Measurements from ENCODE around the gene ABCB8.

Gene ABCB8

DNA sequence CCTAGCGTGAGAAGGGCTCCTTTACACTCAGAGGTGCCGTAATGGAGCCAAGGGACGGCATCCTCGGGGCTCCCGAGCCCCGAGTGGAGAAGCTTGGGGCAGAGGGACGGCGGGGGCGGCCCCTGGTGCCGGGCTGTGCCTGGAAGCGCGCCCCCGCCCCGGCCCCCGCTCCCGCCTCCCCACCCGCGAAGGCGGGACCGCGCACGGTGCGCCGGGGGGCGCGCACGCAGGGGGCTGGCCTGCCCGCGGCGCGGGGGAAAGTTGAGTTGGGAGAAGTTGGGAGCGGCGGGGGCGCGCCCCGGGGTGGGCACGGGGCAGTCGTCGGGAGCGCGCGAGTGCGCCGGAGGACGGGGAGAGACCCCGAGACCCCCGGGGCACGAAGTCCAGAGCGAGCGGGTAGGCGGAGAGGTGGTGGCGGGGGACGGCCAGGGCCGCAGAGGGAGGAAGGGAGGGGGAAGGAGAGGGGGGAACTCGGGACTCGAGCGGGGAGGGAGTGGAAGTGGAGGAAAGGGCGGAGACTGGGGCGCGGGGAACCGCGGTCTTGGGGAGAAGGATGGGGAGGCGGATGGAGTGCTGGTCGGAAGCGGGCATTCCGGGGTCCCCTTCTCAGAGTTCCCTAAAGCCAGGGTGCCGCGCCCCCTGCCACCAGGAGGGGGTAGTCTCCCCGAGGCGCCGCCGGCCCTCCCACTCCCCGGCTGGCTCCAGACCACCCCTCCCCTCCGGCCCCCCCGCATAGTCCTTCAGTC is 31.3 kb downstream of the ABCB8 start, which contains the start of gene SLC4A2:
Gene SLC4A2, plus strand, starts transcription at position 223 of the 746 bp plus-strand sequence. CDS start 2,399 bp downstream, outside the sequence.
- peak; percentile 63 for DNase-seq

DNA sequence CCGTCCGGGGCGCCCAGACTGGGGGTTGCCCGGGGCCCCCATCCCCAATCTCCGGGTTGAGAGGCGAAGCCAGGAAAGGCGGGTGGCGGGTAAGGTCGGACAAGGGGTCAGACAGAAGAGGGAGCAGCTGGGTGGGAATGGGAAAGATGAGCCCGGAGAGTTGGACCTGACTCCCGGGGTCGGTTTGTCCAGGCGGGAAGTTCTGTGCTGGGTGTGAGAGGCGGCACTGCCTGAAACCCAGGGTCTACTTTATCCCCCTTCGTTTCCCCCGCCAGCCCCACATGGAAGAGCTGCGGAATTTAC is 31.8 kb downstream of the ABCB8 start:
- no peak for DNase-seq

DNA sequence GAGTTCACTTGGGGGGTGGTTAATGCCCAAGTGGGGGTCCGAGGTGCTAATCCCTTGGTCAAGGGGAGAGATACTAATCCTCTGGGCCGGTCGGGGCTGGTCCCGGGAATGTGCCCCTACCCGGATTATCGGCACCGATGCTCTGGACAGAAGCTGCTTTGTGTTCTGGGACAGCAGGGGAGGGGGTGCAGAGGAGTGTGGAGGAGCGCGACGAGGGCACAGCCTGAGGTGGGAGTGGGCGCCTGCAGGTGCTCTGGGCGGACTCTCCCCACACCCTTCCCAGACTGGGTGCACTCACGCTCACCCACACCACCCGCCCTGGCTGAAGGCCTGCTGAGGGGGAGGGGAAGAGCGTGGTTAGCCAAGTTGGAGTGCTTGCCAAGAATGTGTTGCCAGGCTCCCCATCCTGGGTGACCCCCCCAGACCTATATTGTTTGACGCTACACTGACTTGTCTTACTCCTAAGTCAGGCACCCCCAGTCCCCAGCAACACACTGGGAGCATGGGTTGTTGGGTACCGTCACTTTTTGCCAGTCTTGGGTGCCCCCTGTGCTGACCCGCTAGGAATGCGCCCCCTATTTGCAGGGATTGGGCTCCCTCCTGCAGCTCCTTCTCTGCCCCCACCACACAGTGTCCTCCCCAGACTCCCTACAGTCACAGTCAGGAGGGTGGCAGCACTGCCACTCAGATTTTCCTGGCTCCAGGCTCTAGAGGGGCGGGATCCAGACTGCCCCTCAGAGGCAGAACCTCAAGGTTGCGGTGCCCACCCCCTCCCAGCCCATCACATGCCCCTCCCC is 32.4 kb downstream of the ABCB8 start:
- DNase-seq = peak; percentile 13

DNA sequence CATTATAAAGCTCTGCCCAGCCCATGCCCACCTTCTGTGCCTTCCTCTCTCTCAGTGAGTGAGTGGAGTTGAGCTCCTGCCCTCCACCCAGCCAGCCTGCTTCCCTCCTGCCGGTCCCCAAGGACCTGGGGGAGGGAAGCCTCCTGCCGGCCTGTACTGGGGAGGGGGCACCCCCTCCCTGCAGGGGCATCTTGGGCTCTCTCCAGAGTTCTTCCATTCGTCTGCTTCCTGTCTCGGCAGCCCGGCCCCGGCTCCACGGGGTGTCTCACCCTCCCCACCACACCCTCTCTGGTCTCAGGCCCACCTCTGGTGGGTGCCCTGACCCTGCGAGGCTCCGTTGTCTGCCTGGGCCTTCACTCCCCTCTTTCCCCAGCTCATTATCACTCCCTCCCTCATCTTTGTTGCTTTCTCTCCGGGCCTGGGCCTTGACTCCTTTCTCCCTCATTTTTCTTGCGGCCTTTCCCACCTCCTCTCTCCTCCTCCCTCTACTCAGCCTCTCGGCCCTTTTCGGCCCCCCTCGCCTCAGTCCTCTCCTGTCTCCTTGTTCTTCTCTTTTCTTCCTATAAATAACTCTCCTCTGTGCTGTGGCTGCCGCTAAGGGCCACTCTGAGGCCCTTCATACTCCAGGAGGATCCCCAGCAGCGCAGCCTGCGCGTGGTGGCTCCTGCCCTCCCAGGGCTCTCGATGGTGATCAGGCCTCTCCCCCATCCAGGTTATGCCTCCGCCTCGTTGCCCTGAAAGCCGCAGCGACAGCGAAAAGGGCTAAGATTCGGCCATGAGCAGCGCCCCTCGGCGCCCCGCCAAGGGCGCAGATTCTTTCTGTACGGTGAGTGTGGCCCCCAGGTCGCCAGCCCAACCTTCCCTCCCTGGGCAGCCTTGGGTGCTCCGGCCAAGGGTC is 33.2 kb downstream of the ABCB8 start:
- DNase-seq = no peak

DNA sequence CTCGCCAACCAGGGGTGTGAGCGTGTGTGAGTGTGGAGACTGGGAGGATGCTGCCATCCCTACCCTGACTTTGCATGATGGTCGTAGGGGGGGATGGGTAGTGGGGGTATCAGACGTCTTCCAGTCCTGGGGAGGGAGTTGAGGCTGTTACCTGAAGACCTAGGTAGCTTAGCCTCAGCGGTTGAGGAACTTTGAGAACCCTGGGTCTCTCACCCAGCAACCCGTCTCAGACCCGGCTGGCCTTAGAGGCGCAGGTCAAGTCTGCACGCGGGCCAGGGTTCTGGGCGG is 33.8 kb downstream of the ABCB8 start:
- no peak for DNase-seq

DNA sequence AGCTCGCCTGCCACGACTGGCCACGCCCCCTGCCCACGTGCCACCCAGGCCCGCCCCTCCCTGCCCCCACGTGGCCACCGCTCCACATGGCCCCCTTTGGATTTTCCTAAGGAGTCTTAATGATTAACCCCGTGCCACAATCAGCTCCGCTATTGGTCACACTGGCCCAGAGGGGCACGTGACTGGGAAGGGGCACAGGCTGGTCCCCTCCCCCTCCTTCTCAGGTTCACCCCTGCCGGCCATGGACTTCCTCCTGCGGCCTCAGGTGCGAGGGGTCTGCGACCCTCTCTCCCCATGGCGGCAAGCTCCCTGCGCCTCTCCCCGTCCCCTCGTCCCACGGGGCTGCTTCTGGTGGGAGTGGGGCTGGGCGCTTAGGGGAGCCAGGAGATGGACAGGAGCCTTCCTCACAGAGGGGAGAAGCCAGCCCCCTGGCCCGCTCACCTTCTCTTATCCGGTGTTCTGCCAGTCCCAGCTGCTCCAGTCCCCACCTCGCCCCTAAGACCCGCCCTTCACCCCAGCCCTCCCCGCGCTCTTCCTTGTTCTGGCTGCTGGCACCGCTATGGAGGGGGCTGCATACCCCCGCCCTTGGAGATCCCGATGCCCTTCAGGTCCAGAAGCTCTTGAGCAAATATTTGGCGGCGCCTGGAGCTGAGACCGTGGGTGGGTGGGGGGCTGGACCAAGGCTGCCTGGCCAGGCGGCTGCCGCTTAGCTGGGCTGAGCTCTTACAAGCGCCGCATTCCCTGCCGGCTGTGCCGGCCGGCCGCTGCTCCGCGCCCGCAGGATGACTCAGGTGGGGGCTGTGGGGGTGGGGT is 34.4 kb downstream of the ABCB8 start:
- no peak for DNase-seq

DNA sequence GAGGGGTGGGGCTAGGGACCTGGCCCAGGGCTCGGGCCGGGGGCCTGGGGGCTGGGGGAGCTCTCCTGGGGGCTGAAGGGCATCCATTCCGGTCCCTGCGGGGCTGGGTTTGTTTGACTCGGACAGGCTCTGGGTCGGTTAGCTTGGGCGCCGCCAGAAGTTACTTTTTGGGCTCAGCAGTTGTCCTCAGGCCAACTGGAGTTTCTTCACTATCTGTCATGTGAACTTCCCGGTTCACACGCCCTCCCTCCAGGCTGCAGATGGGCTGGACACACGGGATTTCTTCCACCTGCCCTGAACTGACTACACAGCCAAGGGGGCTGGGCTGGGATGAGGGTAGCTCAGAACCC is 34.9 kb downstream of the ABCB8 start:
- DNase-seq = no peak

DNA sequence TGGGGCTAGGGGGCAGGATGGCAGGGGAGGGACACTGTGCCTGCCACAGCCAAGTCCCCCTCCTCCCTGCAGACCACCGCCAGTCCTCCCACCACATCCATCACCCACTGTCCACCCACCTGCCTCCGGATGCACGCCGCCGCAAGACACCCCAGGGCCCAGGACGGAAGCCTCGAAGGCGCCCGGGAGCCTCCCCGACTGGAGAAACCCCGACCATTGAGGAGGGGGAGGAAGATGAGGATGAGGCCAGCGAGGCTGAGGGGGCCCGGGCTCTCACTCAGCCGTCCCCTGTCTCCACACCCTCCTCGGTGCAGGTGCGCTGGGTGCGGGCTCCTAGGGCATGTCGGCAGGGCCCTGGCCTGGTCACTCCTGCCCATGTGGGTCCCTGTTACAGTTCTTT is 36.2 kb downstream of the ABCB8 start:
- DNase-seq = no peak

DNA sequence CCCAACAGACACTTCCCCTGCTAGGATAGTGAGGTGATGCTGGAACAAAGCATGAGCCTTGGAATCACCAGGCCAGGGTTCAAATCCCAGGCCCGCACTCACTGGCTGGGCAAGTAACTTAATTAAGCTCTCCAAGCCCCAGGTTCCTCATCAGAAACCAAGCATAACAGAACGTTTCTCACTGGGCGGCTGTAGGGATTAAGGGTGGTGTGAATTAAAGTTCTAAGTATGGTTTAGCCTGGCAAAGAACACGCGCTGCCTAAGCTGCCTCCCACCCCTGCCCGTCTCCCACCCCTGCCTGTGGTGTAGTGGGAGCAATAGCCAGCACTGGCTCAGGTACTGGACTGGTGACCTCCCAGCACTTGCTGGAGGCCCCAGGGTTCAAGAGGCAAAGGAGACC is 36.7 kb downstream of the ABCB8 start:
- DNase-seq = no peak

DNA sequence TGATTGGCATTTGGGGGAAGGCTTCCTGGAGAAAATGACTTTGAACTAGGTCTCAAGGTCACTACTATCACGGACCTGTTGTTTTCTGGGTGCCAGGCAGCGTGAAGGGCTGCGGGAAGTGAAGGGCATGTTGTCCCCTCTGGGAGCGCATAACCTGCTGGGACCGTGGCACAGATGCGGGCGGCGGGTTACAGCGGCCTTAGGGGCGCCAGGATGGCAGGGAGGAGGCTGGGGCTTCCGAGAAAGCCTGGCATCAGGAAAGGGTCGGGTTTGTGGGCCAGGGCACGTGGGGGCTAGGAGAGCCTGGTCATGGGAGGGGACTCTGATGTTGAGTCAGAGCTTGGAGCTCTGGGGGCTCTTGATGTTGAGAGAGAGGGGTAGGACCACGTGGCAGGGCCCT is 37.3 kb downstream of the ABCB8 start:
- no peak for DNase-seq

DNA sequence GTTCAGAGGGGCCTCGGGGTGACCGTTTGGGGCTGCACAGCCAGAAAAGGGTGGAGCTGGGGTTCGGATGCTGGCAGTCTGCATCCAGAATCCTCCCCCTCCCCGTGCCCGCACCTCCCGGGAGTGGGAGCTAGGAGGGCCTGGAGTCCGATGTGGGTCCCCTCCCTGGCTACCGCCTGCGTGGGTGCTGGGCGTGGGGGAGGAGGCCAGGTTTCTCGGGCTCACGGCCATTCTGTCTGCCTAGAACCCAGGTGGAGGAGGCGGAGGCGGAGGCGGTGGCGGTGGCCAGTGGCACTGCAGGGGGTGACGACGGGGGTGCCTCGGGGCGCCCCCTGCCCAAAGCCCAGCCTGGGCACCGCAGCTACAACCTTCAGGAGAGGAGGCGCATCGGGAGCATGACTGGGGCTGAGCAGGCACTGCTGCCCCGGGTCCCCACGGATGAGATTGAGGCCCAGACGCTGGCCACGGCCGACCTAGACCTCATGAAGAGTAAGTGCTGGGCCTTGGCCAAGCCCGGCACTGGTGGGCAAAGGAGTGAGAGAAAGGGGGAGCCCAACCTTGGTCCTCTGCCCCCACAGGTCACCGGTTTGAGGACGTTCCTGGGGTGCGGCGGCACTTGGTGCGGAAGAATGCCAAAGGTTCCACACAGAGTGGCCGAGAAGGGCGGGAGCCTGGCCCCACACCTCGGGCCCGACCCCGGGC is 38.2 kb downstream of the ABCB8 start:
- no peak for DNase-seq

DNA sequence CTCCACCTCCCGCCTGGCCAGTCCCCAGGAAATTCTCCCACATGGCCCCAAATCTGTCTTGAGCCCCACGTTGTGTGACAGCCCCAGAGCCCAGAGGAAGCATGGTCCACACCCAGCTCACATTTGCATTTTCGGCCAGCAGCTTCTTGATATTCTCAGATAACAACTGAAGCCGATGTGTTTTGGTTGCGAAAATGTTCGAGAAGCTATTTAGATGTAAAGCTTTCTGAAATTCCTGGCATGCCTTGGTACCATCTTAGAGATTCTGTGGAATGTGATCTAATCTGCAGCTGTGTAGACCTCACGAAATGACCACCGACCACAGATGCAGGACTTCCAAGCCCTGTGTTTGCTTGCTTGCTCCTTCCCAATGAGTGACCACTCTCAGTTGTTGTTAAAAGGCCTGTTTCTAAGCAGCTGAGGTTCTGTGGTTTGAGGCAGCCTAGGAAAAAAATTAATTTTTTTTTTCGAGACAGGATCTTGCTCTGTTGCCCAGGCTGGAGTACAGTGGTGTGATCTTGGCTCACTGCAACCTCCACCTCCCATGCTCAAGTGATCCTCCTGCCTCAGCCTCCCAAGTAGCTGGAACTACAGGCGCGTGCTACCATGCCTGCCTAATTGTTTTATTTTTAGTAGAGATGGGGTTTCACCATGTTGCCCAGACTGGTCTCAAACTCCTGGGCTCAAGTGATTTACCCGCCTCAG is 40.0 kb downstream of the ABCB8 start:
- no peak for DNase-seq

DNA sequence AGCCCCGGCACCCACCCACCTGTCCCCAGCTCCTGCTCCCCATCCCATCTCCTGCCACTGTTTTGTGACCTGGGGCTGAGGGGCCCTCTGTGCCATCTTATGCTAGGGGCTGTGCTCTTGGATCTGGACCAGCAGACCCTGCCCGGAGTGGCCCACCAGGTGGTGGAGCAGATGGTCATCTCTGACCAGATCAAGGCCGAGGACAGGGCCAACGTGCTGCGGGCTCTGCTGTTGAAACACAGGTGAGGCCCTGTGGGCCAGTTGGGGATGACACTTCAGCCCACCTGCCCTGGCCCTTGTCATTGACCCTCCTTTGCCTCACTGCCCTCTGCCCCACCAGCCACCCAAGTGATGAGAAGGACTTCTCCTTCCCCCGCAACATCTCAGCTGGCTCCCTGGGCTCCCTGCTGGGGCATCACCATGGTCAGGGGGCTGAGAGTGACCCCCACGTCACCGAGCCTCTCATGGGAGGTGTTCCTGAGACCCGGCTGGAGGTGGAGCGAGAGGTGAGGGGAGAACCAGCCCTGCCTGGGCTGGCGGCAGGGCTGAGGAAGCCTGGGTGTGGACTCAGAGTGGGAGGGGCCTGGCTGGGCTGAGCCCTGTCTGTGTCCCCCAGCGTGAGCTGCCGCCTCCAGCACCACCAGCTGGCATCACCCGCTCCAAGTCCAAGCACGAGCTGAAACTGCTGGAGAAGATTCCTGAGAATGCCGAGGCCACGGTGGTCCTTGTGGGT is 41.8 kb downstream of the ABCB8 start:
- no peak for DNase-seq

DNA sequence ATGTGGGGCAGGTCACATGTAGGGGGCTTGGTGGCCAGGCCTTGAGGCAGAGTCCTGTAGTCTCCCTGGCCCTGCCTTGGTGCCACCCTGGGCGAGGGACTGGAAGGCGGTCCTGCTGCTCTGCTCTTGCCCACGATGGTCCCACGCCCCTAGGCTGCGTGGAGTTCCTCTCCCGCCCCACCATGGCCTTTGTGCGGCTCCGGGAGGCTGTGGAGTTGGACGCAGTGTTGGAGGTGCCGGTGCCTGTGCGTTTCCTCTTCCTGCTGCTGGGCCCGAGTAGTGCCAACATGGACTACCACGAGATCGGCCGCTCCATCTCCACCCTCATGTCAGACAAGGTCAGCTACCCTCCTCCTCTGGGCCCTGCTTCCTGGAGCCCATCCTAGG is 42.3 kb downstream of the ABCB8 start:
- no peak for DNase-seq

DNA sequence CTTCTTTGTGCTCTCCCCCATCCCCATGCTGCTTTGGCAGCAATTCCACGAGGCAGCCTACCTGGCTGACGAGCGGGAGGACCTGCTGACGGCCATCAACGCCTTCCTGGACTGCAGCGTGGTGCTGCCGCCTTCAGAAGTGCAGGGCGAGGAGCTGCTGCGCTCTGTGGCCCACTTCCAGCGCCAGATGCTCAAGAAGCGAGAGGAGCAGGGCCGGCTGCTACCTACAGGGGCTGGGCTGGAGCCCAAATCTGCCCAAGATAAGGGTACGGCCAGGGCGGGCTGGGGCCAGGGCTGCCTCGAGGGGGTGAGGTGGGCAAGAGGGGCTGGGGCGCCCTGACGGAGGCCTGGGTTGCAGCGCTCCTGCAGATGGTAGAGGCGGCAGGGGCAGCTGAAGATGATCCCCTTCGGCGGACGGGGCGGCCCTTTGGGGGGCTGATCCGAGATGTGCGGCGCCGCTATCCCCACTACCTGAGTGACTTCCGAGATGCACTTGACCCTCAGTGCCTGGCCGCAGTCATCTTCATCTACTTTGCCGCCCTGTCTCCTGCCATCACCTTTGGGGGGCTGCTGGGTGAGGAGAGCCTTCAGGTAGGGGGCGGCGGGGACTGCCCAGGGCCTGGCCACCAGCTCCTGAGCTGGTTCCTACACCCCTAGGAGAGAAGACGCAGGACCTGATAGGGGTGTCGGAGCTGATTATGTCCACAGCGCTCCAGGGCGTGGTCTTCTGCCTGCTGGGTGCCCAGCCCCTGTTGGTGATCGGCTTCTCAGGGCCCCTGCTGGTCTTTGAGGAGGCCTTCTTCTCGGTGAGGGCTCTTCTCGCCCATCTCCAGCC is 43.0 kb downstream of the ABCB8 start:
- no peak for DNase-seq

DNA sequence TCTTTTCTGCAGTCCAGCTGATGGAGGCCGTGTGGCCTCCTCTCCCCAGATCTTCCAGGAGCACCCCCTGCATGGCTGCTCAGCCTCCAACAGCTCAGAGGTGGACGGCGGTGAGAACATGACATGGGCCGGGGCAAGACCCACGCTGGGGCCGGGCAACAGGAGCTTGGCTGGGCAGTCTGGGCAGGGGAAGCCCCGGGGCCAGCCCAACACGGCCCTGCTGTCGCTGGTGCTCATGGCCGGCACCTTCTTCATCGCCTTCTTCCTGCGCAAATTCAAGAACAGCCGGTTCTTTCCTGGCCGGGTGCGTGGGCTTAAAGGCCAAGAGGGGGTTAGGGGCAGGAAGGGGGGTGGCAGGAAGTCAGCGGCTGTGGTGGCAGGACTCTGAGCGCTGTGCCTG is 45.7 kb downstream of the ABCB8 start:
- DNase-seq = no peak

DNA sequence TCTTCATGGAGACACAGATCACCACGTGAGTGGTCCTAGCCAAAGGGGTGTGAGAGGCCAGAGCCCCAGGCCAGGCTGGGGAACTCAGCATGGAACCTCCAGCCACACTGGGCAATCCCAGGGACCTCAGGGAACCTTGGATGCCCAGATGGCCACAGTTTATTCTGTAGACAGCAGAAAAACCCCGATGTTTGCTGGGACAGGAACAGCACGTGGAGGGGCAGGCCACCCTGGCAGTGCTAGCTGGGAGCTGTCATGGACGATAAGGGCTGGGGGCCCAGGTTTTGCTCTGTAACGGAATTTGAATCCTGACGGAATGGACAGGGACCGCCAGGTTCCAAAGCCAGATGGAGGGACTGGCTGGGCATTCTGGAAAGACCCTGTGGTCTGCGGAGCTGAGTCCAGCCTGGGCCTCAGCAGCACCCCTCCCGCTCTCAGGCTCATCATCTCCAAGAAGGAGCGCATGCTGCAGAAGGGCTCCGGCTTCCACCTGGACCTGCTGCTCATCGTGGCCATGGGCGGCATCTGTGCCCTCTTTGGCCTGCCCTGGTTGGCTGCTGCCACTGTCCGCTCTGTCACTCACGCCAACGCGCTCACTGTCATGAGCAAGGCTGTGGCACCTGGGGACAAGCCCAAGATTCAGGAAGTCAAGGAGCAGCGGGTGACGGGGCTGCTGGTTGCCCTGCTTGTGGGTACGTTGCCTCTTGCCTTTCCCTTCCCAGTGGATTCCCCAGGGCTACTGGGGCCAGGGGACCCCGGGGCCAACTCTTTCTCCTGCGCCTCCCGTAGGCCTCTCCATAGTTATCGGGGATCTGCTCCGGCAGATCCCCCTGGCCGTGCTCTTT is 46.8 kb downstream of the ABCB8 start:
- no peak for DNase-seq

DNA sequence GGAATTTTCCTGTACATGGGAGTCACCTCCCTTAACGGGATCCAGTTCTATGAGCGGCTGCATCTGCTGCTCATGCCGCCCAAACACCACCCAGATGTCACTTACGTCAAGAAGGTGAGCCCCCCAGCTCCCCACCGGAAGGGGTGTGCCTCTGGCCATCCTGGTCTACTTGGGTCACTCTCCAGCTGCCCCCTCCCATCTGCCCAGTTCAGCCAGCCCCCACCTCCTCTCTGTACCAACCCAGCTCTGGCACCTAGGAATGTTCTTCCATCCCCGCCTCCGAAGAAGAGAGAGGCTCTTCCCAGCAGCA is 47.4 kb downstream of the ABCB8 start:
- no peak for DNase-seq

DNA sequence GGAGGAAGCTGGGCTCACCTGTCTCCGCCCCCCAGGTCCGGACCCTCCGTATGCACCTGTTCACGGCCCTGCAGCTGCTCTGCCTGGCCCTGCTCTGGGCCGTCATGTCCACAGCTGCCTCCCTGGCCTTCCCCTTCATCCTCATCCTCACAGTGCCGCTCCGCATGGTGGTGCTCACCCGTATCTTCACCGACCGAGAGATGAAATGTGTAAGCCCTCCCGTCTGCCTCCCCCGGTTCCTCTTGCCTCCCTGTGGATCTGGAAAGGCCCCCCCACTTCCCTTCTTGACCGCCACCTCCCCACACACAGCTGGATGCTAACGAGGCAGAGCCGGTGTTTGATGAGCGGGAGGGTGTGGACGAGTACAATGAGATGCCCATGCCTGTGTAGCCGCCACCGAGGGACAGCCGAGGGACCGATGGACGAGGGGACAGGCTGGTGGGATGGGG is 47.8 kb downstream of the ABCB8 start:
- no peak for DNase-seq

Data from NCI-H146 (cell line).